HepG2 (cell line): ENCODE data around the gene NME7.

Experiments used
- GABPB1 ChIP-seq: IDR thresholded peaks from 2 replicates; pipeline ENCODE4 v1.6.1; 2016; ENCODE audit warnings: mild to moderate bottlenecking, missing genetic modification reagents, moderate library complexity, missing compliant biosample characterization
- HDAC2 ChIP-seq: sonication (generic); formaldehyde crosslinking; IDR thresholded peaks from 2 replicates; pipeline ENCODE4 v1.4.0; 2020; ENCODE audit warnings: missing genetic modification reagents
- IKZF4 ChIP-seq: sonication (generic); formaldehyde crosslinking; IDR thresholded peaks from 2 replicates; pipeline ENCODE4 v1.5.1; 2020; ENCODE audit warnings: borderline replicate concordance, mild to moderate bottlenecking, low read depth, missing genetic modification reagents; ENCODE audit errors: not compliant biosample characterization
- NCOA1 ChIP-seq: sonication (generic); formaldehyde crosslinking; IDR thresholded peaks from 2 replicates; pipeline ENCODE4 v1.9.0; 2021; ENCODE audit warnings: missing genetic modification reagents
- PCBP1 ChIP-seq: fragments of 200-400 bp; formaldehyde crosslinking; IDR thresholded peaks from 2 replicates; pipeline ENCODE4 v1.6.1; 2017; ENCODE audit warnings: mild to moderate bottlenecking, low read depth, low read length, borderline replicate concordance
- SMAD3 ChIP-seq: sonication (generic); formaldehyde crosslinking; IDR thresholded peaks from 2 replicates; pipeline ENCODE4 v1.4.0; 2020; ENCODE audit warnings: missing genetic modification reagents
- TRIM24 ChIP-seq: sonication (generic); formaldehyde crosslinking; IDR thresholded peaks from 2 replicates; pipeline ENCODE4 v1.8.0; 2022; ENCODE audit warnings: mild to moderate bottlenecking, missing genetic modification reagents
- ZNF333 ChIP-seq: sonication (generic); formaldehyde crosslinking; IDR thresholded peaks from 2 replicates; pipeline ENCODE4 v1.4.0; 2020; ENCODE audit warnings: mild to moderate bottlenecking, missing genetic modification reagents, borderline replicate concordance
- ZNF883 ChIP-seq: sonication (generic); formaldehyde crosslinking; IDR thresholded peaks from 2 replicates; pipeline ENCODE4 v1.5.1; 2020; ENCODE audit warnings: mild to moderate bottlenecking, missing genetic modification reagents; ENCODE audit errors: not compliant biosample characterization
- TF ChIP-seq, protein P1 (sequence below): sonication (generic); formaldehyde crosslinking; IDR thresholded peaks from 2 replicates; pipeline ENCODE4 v1.4.0; 2020; ENCODE audit warnings: missing genetic modification reagents
- TF ChIP-seq, protein P2 (sequence below): sonication (generic); formaldehyde crosslinking; IDR thresholded peaks from 2 replicates; pipeline ENCODE4 v1.4.0; 2020; ENCODE audit warnings: missing genetic modification reagents, mild to moderate bottlenecking, borderline replicate concordance

DNA sequence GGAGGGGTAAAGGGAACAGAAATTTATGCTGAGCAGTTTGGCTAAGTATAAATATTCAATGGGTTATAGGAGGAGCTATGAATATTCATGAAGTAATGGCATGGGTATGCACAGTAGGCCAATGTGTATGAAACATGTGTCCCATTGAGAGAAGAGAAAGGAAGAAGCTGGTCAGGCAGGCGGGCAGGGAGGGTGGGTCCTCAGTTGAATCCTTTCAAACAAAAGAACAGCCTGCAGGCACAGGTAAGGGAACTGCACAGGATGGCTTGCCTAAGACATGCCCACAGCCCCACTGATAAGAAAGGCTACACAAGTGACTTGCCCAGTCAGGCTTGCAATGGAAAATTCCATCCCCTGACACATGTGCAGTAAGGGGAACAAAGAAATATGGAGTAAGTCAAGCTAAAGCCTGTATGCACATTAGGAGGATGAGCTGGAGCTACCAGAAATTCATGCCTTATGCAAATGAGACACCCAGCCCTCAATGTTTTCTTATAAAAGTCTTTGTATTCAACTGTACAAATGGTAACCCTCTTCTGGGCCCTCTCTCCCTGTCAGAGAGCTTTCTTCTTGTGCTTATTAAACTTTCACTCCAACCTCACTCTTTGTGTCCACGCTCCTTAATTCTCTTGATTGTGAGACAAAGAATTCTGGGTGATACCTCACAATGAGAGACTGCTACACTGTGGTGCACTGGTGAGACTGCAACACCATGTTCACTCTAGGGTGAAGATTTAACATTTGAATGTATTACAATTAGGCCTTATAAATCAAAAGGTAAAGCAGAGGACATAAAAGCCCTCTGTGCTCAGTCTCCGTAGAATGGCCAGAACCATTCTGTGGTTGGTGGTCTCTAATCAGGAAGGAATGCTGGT is 164.6 kb downstream of the NME7 start:
- TF ChIP-seq TRIM24 (CRISPR knock-in tag) (no peak), HDAC2 (CRISPR knock-in tag) (no peak), ZNF333 (CRISPR knock-in tag) (no peak), PCBP1 (no peak), GABPB1 (CRISPR knock-in tag) (no peak), SMAD3 (CRISPR knock-in tag) (no peak), NCOA1 (CRISPR knock-in tag) (no peak), ZNF883 (CRISPR knock-in tag) (no peak), IKZF4 (no peak)
- TF ChIP-seq, protein P1, sequence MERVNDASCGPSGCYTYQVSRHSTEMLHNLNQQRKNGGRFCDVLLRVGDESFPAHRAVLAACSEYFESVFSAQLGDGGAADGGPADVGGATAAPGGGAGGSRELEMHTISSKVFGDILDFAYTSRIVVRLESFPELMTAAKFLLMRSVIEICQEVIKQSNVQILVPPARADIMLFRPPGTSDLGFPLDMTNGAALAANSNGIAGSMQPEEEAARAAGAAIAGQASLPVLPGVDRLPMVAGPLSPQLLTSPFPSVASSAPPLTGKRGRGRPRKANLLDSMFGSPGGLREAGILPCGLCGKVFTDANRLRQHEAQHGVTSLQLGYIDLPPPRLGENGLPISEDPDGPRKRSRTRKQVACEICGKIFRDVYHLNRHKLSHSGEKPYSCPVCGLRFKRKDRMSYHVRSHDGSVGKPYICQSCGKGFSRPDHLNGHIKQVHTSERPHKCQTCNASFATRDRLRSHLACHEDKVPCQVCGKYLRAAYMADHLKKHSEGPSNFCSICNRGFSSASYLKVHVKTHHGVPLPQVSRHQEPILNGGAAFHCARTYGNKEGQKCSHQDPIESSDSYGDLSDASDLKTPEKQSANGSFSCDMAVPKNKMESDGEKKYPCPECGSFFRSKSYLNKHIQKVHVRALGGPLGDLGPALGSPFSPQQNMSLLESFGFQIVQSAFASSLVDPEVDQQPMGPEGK (CRISPR knock-in tag): no peak
- TF ChIP-seq, protein P2, sequence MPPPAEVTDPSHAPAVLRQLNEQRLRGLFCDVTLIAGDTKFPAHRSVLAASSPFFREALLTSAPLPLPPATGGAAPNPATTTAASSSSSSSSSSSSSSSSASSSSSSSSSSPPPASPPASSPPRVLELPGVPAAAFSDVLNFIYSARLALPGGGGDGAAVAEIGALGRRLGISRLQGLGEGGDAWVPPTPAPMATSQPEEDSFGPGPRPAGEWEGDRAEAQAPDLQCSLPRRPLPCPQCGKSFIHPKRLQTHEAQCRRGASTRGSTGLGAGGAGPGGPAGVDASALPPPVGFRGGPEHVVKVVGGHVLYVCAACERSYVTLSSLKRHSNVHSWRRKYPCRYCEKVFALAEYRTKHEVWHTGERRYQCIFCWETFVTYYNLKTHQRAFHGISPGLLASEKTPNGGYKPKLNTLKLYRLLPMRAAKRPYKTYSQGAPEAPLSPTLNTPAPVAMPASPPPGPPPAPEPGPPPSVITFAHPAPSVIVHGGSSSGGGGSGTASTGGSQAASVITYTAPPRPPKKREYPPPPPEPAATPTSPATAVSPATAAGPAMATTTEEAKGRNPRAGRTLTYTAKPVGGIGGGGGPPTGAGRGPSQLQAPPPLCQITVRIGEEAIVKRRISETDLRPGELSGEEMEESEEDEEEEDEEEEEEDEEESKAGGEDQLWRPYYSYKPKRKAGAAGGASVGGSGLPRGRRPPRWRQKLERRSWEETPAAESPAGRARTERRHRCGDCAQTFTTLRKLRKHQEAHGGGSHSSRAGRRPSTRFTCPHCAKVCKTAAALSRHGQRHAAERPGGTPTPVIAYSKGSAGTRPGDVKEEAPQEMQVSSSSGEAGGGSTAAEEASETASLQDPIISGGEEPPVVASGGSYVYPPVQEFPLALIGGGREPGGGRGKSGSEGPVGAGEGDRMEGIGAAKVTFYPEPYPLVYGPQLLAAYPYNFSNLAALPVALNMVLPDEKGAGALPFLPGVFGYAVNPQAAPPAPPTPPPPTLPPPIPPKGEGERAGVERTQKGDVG: no peak
